ENCODE results near the gene ZNRF1.

DNA sequence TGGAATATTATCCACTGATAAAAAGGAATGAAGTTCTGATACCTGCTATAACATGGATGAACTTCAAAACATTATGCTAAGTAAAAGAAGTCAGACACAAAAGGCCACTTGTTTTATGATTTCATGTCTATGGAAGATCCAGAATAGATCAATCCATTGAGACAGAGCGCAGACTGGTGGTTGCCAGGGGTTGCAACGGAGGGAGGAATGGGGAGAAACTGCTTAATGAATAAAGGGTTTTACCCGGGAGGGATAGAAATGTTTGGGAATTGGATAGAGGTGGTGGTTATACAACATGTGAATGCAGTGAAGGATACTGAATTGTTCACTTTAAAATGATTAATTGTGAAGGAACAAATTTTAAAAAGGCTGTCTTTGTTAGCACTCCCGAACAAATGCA is 44.1 kb upstream of the ZNRF1 start:
- TF ChIP-seq POLR2A (IDR thresholded peaks at IDR 0.05; ENCODE audit: low read depth, low read length): no peak
- no peak for TF ChIP-seq CHD1 (IDR thresholded peaks at IDR 0.05; ENCODE audit: low read depth, low read length)
- TF ChIP-seq, protein P1, sequence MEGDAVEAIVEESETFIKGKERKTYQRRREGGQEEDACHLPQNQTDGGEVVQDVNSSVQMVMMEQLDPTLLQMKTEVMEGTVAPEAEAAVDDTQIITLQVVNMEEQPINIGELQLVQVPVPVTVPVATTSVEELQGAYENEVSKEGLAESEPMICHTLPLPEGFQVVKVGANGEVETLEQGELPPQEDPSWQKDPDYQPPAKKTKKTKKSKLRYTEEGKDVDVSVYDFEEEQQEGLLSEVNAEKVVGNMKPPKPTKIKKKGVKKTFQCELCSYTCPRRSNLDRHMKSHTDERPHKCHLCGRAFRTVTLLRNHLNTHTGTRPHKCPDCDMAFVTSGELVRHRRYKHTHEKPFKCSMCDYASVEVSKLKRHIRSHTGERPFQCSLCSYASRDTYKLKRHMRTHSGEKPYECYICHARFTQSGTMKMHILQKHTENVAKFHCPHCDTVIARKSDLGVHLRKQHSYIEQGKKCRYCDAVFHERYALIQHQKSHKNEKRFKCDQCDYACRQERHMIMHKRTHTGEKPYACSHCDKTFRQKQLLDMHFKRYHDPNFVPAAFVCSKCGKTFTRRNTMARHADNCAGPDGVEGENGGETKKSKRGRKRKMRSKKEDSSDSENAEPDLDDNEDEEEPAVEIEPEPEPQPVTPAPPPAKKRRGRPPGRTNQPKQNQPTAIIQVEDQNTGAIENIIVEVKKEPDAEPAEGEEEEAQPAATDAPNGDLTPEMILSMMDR (conservative IDR thresholded peaks at IDR 0.05; ENCODE audit: low read depth, low read length): no peak
- TF ChIP-seq MAFK (IDR thresholded peaks at IDR 0.05; ENCODE audit: low read depth, low read length): no peak
- no peak for TF ChIP-seq FOS (IDR thresholded peaks at IDR 0.05; ENCODE audit: low read depth, low read length)
- TF ChIP-seq SMC3 (IDR thresholded peaks at IDR 0.05; ENCODE audit: low read depth, low read length): no peak
- no peak for TF ChIP-seq RAD21 (IDR thresholded peaks at IDR 0.05; ENCODE audit: low read length)
- TF ChIP-seq BHLHE40 (IDR thresholded peaks at IDR 0.05; ENCODE audit: low read depth, low read length): no peak
- TF ChIP-seq, protein P2, sequence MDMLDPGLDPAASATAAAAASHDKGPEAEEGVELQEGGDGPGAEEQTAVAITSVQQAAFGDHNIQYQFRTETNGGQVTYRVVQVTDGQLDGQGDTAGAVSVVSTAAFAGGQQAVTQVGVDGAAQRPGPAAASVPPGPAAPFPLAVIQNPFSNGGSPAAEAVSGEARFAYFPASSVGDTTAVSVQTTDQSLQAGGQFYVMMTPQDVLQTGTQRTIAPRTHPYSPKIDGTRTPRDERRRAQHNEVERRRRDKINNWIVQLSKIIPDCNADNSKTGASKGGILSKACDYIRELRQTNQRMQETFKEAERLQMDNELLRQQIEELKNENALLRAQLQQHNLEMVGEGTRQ (IDR thresholded peaks at IDR 0.05; ENCODE audit: low read depth, low read length): no peak
- TF ChIP-seq CEBPB (IDR thresholded peaks at IDR 0.05; ENCODE audit: low read depth, low read length): no peak
- TF ChIP-seq, protein P3, sequence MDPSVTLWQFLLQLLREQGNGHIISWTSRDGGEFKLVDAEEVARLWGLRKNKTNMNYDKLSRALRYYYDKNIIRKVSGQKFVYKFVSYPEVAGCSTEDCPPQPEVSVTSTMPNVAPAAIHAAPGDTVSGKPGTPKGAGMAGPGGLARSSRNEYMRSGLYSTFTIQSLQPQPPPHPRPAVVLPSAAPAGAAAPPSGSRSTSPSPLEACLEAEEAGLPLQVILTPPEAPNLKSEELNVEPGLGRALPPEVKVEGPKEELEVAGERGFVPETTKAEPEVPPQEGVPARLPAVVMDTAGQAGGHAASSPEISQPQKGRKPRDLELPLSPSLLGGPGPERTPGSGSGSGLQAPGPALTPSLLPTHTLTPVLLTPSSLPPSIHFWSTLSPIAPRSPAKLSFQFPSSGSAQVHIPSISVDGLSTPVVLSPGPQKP (IDR thresholded peaks at IDR 0.05; ENCODE audit: borderline replicate concordance, low read depth, low read length): no peak
- TF ChIP-seq MAZ (IDR thresholded peaks at IDR 0.05; ENCODE audit: borderline replicate concordance, low read depth, low read length): no peak
- no peak for TF ChIP-seq RFX5 (IDR thresholded peaks at IDR 0.05; ENCODE audit: low read depth, low read length)
- no peak for TF ChIP-seq MXI1 (IDR thresholded peaks at IDR 0.05; ENCODE audit: borderline replicate concordance, low read depth, low read length)
